Stomach (tissue), 4 donors: ENCODE measurements around the gene FADS3.
A peak's percentile ranks its signal among the peaks of the same experiment; 100 is the strongest.

Source experiments
- POLR2A ChIP-seq, 4 donors: fragments of 450-650 bp; IDR thresholded peaks; one replicate each; pipeline ENCODE4 v1.6.1; 2016; ENCODE audit warnings: antibody characterized with exemption in 4 of 4, control low read depth in 2 of 4, mild to moderate bottlenecking in 1 of 4, moderate library complexity in 1 of 4
- POLR2AphosphoS5 ChIP-seq, 3 donors: sonication (generic); formaldehyde crosslinking; IDR thresholded peaks; one replicate each; pipeline ENCODE4 v1.6.1; 2016; ENCODE audit warnings: antibody characterized with exemption in 3 of 3
- TF ChIP-seq, protein P1 (sequence below), 7 experiments: fragments of 450-650 bp in 4 of 7; fragments of 200-600 bp in 3 of 7; sonication (generic) in 3 of 7; IDR thresholded peaks; one replicate each; pipeline ENCODE4 v1.5.1; 2016 to 2019; ENCODE audit warnings: antibody characterized with exemption in 7 of 7, control low read depth in 2 of 7, mild to moderate bottlenecking in 1 of 7

DNA sequence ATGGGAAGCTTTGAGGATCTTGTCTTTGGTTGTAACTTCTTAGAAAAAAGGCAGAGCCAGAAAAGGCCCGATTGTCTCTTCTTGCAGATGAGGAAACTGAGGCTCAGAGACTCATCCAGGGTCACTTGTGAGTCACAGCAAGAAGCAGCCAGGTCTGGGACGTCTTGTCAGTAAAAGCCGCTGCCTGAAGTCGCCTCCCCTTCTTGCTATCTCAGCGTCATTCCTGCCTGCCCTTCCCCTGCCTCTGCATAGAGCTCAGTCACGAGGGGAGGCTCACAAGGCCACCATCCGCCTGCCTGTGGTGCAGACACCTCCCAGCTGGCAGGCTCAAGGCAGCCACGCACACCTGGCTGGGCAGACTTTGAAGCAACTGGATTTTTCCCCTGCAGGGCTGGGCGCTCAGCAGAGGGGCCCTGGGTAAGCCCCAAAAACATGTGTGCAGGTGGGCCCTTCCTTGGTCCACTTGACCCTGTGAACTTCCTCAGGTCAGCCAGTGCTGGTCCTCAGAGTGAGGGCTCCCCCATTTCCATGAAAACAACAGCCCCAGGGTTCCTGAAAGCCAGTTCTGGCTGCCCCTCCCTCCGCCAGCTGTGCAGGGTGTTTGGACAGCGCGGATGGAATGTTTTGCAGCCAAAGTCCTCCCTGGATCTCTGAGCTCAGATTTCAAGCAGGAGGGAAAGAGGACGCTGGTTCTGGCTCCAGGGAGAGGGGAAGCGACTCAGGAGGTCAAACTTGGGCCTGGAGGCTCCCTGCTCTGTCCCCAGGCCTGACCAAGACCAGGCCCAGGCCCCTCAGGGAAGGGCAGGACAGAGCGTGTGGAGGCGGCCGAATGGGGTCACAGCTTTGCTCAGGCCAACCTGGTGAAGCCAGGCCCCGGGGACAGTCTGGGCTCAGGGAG is 32.1 kb upstream of the FADS3 start:
- TF ChIP-seq, protein P1, sequence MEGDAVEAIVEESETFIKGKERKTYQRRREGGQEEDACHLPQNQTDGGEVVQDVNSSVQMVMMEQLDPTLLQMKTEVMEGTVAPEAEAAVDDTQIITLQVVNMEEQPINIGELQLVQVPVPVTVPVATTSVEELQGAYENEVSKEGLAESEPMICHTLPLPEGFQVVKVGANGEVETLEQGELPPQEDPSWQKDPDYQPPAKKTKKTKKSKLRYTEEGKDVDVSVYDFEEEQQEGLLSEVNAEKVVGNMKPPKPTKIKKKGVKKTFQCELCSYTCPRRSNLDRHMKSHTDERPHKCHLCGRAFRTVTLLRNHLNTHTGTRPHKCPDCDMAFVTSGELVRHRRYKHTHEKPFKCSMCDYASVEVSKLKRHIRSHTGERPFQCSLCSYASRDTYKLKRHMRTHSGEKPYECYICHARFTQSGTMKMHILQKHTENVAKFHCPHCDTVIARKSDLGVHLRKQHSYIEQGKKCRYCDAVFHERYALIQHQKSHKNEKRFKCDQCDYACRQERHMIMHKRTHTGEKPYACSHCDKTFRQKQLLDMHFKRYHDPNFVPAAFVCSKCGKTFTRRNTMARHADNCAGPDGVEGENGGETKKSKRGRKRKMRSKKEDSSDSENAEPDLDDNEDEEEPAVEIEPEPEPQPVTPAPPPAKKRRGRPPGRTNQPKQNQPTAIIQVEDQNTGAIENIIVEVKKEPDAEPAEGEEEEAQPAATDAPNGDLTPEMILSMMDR (IDR thresholded peaks at IDR 0.05) = no peak
- TF ChIP-seq POLR2A (IDR thresholded peaks at IDR 0.05) (no peak), POLR2AphosphoS5 (IDR thresholded peaks at IDR 0.05) (peak in 2 of 3 donors; percentile 15 to 24)
